ENCODE measurements around the gene GLB1L3.

GRCh38 chr11:134346101-134346975 lies 70.2 kb downstream of the GLB1L3 start:
- TF ChIP-seq POLR2A (IDR thresholded peaks at IDR 0.05) (no peak), CTCF (IDR thresholded peaks at IDR 0.05) (no peak)
